ENCODE data around the gene WDR76. TPM values are rescaled to one million over a fixed set of nuclear protein-coding genes. Genes with fewer than 3 reads are reported as not detected.

The WDR76 gene
- total RNA-seq = 6.1 and 23.6 TPM in 2 replicates

GRCh38 chr15:43826508-43827341 is at the start of gene WDR76:
WDR76 (plus strand) TSS chr15:43827002; CDS start chr15:43827033, 31 bp downstream.

GRCh38 chr15:43791993-43792760 is 34.6 kb upstream of the WDR76 start, which contains the start of gene SERF2:
SERF2 (plus strand) TSS chr15:43792320; CDS start chr15:43792377, 57 bp downstream.

DNA sequence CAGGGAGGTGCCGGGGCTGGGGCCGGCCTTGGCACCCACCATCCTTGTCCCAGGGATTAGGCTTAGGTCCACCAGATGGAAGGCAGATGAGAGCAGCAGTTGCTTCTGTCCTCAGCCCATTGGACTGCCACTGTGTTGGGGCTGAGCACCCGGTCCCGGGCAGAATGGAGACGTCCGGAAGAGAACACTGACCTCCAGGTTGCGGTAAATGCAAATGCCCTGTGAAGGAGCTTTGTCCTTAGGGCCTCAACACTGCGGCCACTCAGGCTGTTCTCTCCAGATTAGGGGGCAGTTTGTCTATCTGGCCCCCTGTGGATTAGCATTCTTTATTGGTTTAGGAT is 26.9 kb upstream of the WDR76 start, which contains the start of gene SERINC4:
TSS of gene SERINC4 (minus strand) at position 276 of the 341 bp plus-strand sequence. CDS start at position 42, 234 bp downstream.

DNA sequence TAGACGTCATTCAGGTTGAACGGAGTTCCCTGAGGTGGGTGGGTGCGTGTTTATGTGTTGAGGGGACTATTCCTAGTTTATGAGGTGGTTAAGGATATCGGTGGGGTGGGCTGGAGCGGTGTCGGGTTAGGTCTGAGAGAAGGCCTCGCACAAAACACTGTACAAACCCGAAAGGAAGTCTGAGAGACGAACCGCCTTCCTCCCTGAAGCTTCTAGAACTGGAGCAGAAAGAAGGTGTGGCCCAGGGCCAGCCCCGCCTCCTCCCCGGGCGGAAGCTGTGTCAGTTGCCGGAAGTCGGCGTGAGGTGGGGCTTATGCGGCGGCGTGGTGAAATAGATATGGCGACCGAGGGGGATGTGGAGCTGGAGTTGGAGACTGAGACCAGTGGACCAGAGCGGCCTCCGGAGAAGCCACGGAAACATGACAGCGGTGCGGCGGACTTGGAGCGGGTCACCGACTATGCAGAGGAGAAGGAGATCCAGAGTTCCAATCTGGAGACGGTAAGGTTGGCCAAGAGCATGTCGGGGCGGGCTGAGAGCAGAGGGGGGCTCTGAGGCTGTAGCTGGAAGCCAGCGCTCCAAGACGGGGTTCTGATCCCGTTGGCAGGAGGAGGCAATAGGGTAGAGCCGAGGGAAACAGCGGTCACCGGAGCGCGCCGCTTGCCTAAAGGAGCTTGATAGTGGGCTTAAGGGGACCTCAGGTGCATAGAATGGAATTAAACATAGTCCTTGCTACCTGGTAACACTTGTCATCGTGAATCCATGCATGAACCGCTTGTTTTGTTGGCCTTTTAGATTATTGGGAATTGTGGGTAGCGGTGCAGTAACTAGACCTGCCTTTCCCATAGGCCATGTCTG is 26.3 kb upstream of the WDR76 start, which contains the start of gene HYPK:
TSS of gene HYPK (plus strand) at position 314 of the 856 bp plus-strand sequence. CDS start at position 338, 24 bp downstream.

DNA sequence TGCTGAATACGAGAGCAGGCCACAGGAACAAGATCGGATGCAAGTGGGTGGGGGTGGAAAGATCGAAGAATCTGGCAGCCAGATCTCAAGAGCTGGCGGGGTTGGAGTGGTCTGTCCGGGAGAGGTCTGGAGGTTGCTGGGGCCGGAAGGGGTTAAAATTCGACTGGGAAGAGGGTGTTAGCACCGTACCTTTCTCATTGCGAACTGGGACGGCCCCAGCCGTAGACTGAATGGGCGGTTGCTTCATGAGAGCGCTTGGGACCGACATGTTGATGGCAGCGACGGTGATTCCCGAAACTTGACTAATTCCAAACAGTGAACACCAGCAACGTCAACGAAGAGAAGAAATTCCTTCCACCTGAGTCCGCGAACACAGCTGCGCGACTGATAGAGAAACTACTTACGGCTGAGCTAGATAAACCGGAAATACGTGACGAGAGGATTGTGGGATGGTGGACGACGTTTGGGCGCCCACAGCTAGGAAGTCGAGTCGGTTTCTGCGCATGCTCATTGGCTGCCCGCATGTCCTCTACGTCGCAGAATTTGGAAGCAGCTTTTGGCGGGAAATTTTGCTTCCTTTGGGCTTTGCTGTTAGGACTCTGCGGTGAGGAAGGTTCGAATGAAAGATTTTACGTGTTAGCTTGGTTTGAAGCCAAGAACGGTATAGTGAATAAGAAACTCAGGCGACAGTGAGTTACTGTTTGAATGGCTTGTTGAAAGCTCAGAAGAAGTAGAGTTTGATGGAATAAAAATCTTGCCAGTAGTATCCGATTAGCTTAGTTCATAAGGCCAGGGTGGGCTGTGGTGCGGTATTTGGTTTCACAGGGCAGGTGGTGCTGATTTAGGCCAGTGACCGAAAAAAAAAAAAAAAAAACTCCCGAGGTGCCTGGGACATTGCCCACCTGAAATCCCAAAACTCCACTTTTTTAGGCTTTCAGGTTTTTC is 2.2 kb upstream of the WDR76 start, which contains the start of gene MFAP1:
TSS of gene MFAP1 (minus strand) at position 389 of the 945 bp plus-strand sequence. CDS start at position 268, 121 bp downstream.

Other genes with a start within 250 kb of the WDR76 start
- gene PPIP5K1, start 236.8 kb upstream of the WDR76 start, total RNA-seq = 6.6 and 15.2 TPM in 2 replicates
- gene CKMT1B, start 233.0 kb upstream of the WDR76 start, total RNA-seq = not detected in 2 replicates
- not detected in 2 replicates for gene STRC, start 208.2 kb upstream of the WDR76 start, total RNA-seq
- gene CATSPER2, start 178.2 kb upstream of the WDR76 start, total RNA-seq = 0.58 and 2.1 TPM in 2 replicates
- not detected in 2 replicates for gene CKMT1A, start 133.1 kb upstream of the WDR76 start, total RNA-seq
- 266 and 294 TPM in 2 replicates for gene PDIA3, start 80.6 kb upstream of the WDR76 start, total RNA-seq
- gene ELL3, start 50.0 kb upstream of the WDR76 start, total RNA-seq = 0.86 and 20.0 TPM in 2 replicates
- gene SERF2, start 34.7 kb upstream of the WDR76 start, total RNA-seq = 734 and 748 TPM in 2 replicates
- not detected in 2 replicates for gene SERINC4, start 26.8 kb upstream of the WDR76 start, total RNA-seq
- gene HYPK, start 26.4 kb upstream of the WDR76 start, total RNA-seq = 15.9 and 24.8 TPM in 2 replicates
- 17.6 and 21.8 TPM in 2 replicates for gene MFAP1, start 2.3 kb upstream of the WDR76 start, total RNA-seq

Data from myometrial cell (primary cell).